Spleen (tissue), 11 donors: ENCODE data around the gene SLC26A2. TPM values are rescaled to one million over a fixed set of nuclear protein-coding genes. Genes with fewer than 3 reads are reported as not detected.

Source experiments
- DNase-seq: peaks from one replicate; pipeline ENCODE4 v3.0.0-alpha.2; 2020
- H3K27ac ChIP-seq, 8 donors: fragments of 200-600 bp; sonication (generic) in 7 of 8; 1 replicate in 4 of 8; 2 replicates in 4 of 8; pipeline versions ENCODE4 v1.5.0 to v1.8.0; 2016 to 2021; ENCODE audit warnings: inconsistent platforms in 4 of 8, mild to moderate bottlenecking in 4 of 8, moderate library complexity in 1 of 8
- H3K27me3 ChIP-seq, 7 donors: fragments of 200-600 bp; sonication (generic) in 6 of 7; replicated peaks in 1 of 7; 1 replicate in 4 of 7; 2 replicates in 3 of 7; pipeline versions ENCODE4 v1.5.0 to v1.8.0; 2016 to 2021; ENCODE audit warnings: inconsistent platforms in 3 of 7, mild to moderate bottlenecking in 1 of 7
- H3K36me3 ChIP-seq, 6 donors: fragments of 200-600 bp; sonication (generic) in 5 of 6; 1 replicate in 4 of 6; 2 replicates in 2 of 6; pipeline versions ENCODE4 v1.5.0 to v1.8.0; 2016 to 2021; ENCODE audit warnings: inconsistent platforms in 2 of 6
- H3K4me1 ChIP-seq, 6 donors: fragments of 200-600 bp; sonication (generic) in 5 of 6; 1 replicate in 3 of 6; 2 replicates in 3 of 6; pipeline versions ENCODE4 v1.5.0 to v1.8.0; 2016 to 2021; ENCODE audit warnings: inconsistent platforms in 3 of 6
- H3K4me3 ChIP-seq, 8 donors: fragments of 200-600 bp; sonication (generic) in 7 of 8; 1 replicate in 4 of 8; 2 replicates in 4 of 8; pipeline versions ENCODE4 v1.5.0 to v1.8.0; 2016 to 2021; ENCODE audit warnings: inconsistent platforms in 4 of 8, mild to moderate bottlenecking in 4 of 8, moderate library complexity in 2 of 8
- H3K9me3 ChIP-seq, 8 donors: fragments of 200-600 bp; sonication (generic) in 7 of 8; 1 replicate in 4 of 8; 2 replicates in 4 of 8; pipeline versions ENCODE4 v1.5.0 to v1.8.0; 2016 to 2021; ENCODE audit warnings: inconsistent platforms in 4 of 8
- POLR2A ChIP-seq, 3 donors: fragments of 450-650 bp; IDR thresholded peaks; one replicate each; pipeline ENCODE4 v1.5.1; 2017; ENCODE audit warnings: antibody characterized with exemption in 3 of 3, mild to moderate bottlenecking in 1 of 3
- POLR2AphosphoS5 ChIP-seq, 3 donors: sonication (generic); formaldehyde crosslinking; IDR thresholded peaks; one replicate each; pipeline ENCODE4 v1.5.1; 2017; ENCODE audit warnings: antibody characterized with exemption in 3 of 3
- whole genome bisulfite sequencing, 5 donors: extraction: QIAGEN DNeasy Blood & Tissue Kit in 3 of 5; methylation state at CpG; one replicate each; pipeline versions ENCODE4 v1.1.5 to v1.1.7; 2013 to 2018; 5-methylcytosine and 5-hydroxymethylcytosine counted together
- intact Hi-C: fragments of 100-400 bp; cut with DNase I; formaldehyde crosslinking; loops from one replicate; pipeline ENCODE4 v1.15.0; 2023; ENCODE audit warnings: low total_unique reads
- polyA plus RNA-seq, 3 donors: library from polyadenylated mRNA; stranded (reverse); fragments of 200-250 nt; gene quantifications; one replicate each; pipeline ENCODE4 v1.2.1, GENCODE V29; 2013
- total RNA-seq, 7 donors: library from RNA; depleted of rRNA in 3 of 7; stranded (reverse); fragments of >200 nt in 3 of 7; fragmentation: NEBNext Ultra II Directional in 4 of 7; extraction: Animal tissue kit (Norgen Biotek cat#: 25700) in 4 of 7; gene quantifications; one replicate each; pipeline versions ENCODE4 v1.1.0 to v1.2.1, GENCODE V29; 2016 to 2021
- TF ChIP-seq, protein P1 (sequence below), 11 experiments: fragments of 200-600 bp in 7 of 11; fragments of 450-650 bp in 4 of 11; sonication (generic) in 4 of 11; IDR thresholded peaks in 8 of 11; conservative IDR thresholded peaks in 3 of 11; 1 replicate in 7 of 11; 2 replicates in 4 of 11; pipeline versions ENCODE4 v1.4.0 to v1.8.0; 2016 to 2021; ENCODE audit warnings: antibody characterized with exemption in 11 of 11, inconsistent platforms in 4 of 11, mild to moderate bottlenecking in 1 of 11
- donor health status: healthy with polysubstance abuse.
- donor health status: DM: no; HTN: no; CAD: no; lungs with moderate emphysema.
- donor health status: DM: no; HTN: no; CAD: no.
- donor health status: Bipolar disorder and iron deficiency.
- donor health status: healthy.
- donor health status: DM: no; HTN: no; CAD: no.
- donor health status: DM: yes; HTN: yes; CAD: no.

SLC26A2 gene
- total and polyA plus RNA-seq, 10 donors, result 1.9 to 14.8 (median 10.1) TPM

DNA sequence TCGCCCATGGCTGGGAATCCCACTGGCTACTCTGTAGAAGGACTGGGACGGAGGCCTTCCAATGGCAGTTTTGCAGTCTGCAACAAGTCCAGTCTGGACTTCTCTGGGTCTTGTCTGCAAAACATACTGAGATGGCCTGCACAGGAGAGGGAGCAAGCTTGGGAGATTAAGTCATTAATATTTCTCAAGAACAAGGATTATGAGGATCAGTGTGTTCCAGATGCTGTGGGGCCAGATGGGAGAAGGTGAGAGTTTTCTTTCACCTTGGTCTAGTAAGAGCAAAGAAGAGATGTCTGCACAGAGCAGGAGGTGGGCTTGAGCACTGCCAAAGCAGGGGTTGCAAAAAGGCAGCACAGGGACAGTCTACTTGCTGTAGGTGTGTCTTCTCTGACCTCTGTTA lies 15.9 kb upstream of the SLC26A2 start, which contains the start of gene PDE6A:
PDE6A (minus strand) TSS at position 128 of the 400 bp plus-strand sequence; CDS start at position 8, 120 bp downstream.
- WGBS, 5 donors, result 81 to 100% (median 94%) methylated on average over 1 to 2 of the region's 2 CpGs
- Histone ChIP-seq H3K27ac (no peak within 1 kb of the TSS), H3K4me1 (peaks cover 0 to 10% (median 0%) of the 10 kb centered on the region in 6 donors), H3K4me3 (no peak within 1 kb of the TSS), H3K9me3 (no peaks in the 10 kb centered on the region), H3K36me3 (no peaks in the 10 kb centered on the region), H3K27me3 (peaks cover 0 to 7% (median 0%) of the 10 kb centered on the region in 7 donors)
- intact Hi-C loops, result no loop called here
- DNase-seq, result no peak
- TF ChIP-seq, protein P1, sequence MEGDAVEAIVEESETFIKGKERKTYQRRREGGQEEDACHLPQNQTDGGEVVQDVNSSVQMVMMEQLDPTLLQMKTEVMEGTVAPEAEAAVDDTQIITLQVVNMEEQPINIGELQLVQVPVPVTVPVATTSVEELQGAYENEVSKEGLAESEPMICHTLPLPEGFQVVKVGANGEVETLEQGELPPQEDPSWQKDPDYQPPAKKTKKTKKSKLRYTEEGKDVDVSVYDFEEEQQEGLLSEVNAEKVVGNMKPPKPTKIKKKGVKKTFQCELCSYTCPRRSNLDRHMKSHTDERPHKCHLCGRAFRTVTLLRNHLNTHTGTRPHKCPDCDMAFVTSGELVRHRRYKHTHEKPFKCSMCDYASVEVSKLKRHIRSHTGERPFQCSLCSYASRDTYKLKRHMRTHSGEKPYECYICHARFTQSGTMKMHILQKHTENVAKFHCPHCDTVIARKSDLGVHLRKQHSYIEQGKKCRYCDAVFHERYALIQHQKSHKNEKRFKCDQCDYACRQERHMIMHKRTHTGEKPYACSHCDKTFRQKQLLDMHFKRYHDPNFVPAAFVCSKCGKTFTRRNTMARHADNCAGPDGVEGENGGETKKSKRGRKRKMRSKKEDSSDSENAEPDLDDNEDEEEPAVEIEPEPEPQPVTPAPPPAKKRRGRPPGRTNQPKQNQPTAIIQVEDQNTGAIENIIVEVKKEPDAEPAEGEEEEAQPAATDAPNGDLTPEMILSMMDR (IDR thresholded peaks at IDR 0.05 in 8 of 11, conservative IDR thresholded peaks at IDR 0.05 in 3 of 11), result no peak
- no peak for TF ChIP-seq POLR2AphosphoS5 (IDR thresholded peaks at IDR 0.05)

DNA sequence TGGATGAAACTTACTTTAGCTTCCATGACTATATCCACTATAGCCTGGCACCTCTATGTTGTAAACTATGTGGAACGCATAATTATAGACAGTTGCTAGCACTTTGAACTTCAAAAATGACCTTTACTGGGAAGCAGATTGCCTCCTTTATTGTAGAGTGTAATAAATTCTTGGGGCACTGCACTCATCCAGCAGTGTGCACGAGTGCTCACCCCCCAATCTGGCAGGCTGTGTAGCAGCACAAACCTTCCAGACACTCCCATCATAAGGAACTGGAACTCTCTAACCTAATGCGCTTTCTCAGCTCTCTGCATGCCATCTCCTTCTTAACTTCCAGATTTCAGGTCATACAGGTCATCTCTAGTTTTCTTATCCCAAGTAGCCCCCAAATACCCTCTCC lies 14.4 kb upstream of the SLC26A2 start:
- Histone ChIP-seq H3K27ac (no peak overlapping the region), H3K27me3 (peaks cover 0 to 7% (median 0%) of the 10 kb centered on the region in 7 donors), H3K36me3 (no peaks in the 10 kb centered on the region), H3K4me3 (no peak overlapping the region), H3K9me3 (no peaks in the 10 kb centered on the region), H3K4me1 (no peaks in the 10 kb centered on the region)
- 85 to 91% (median 88%) methylated on average over 3 of the region's 3 CpGs for WGBS, 5 donors
- intact Hi-C loops, result no loop called here
- TF ChIP-seq POLR2AphosphoS5 (IDR thresholded peaks at IDR 0.05) (no peak), POLR2A (IDR thresholded peaks at IDR 0.05) (no peak)
- TF ChIP-seq, protein P1 (IDR thresholded peaks at IDR 0.05 in 8 of 11, conservative IDR thresholded peaks at IDR 0.05 in 3 of 11), result no peak
- DNase-seq, result no peak

DNA sequence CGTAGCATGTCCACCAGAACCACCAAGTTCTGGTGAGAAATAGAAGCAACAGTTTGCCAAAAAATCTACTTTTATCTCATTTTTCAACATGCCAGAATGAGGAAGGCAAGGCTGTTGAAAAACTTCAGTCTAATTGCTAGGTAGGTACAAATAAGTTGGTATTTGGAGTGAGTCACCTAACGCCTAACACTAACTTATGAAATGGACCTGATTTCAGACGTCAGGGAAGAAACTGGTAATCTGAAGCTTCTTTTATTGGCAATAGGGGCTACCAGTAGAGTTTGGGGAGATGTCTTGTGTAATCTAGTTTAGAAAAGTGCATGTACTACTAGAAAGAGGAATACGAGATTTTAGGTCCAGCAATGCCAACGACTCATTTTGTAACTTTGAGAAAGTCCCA lies 11.6 kb upstream of the SLC26A2 start:
- Histone ChIP-seq H3K27ac (no peak overlapping the region), H3K36me3 (no peaks in the 10 kb centered on the region), H3K27me3 (peaks cover 0 to 7% (median 0%) of the 10 kb centered on the region in 7 donors), H3K4me1 (no peaks in the 10 kb centered on the region), H3K9me3 (no peaks in the 10 kb centered on the region), H3K4me3 (no peak overlapping the region)
- intact Hi-C loops, result no loop called here
- TF ChIP-seq, protein P1 (IDR thresholded peaks at IDR 0.05 in 8 of 11, conservative IDR thresholded peaks at IDR 0.05 in 3 of 11), result no peak
- no peak for TF ChIP-seq POLR2AphosphoS5 (IDR thresholded peaks at IDR 0.05)
- TF ChIP-seq POLR2A (IDR thresholded peaks at IDR 0.05), result no peak
- 67 to 89% (median 80%) methylated on average over 5 of the region's 5 CpGs for whole genome bisulfite sequencing, 5 donors
- DNase-seq, result no peak

DNA sequence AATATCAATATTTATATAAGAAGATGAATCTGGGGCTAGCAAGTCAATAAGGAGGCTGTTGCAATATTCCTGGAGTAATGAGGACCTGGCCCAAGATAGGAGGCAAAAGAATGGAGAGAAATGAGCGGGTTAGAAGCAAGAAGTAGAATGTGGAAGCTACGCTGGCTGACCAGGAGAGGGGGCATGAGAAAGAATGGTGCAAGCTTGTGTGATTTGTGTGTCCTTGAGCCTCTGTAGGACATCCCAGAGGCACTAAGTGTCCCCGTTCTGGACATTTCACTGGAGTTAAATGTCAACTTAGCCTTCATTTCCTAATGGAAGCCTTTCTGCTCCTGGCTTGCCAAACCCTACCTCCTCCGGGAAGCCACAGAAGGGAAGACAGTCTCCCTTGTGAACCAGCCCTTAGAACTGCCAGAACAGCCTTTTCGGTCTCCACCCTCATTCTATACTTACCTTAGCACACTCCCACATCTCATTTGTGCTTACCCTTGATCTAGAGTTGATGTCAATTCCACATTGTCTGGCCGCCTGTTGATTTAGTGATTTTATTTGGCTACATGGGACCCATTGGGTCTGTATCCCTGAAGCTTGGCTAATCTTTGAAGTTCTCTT lies 9.3 kb upstream of the SLC26A2 start:
- no peaks in the 10 kb centered on the region for H3K9me3 ChIP-seq
- no peaks in the 10 kb centered on the region for H3K36me3 ChIP-seq
- H3K27me3 ChIP-seq, result peaks cover 0 to 7% (median 0%) of the 10 kb centered on the region in 7 donors
- WGBS, 5 donors, result 68 to 84% (median 75%) methylated on average over 6 of the region's 6 CpGs
- DNase-seq, result no peak
- H3K4me1 ChIP-seq, result no peaks in the 10 kb centered on the region
- intact Hi-C loops, result no loop called here
- H3K4me3 ChIP-seq, result no peak overlapping the region
- H3K27ac ChIP-seq, result no peak overlapping the region
- TF ChIP-seq POLR2A (IDR thresholded peaks at IDR 0.05), result no peak
- TF ChIP-seq, protein P1 (IDR thresholded peaks at IDR 0.05 in 8 of 11, conservative IDR thresholded peaks at IDR 0.05 in 3 of 11), result no peak
- TF ChIP-seq POLR2AphosphoS5 (IDR thresholded peaks at IDR 0.05), result no peak
